ENCODE data around the gene PHKA2. TPM values are rescaled to one million over a fixed set of nuclear protein-coding genes. Genes with fewer than 3 reads are reported as not detected.

PHKA2 gene
- total RNA-seq, 2 donors from 2014 or later, result 29.4 to 33.2 TPM

Other genes with a start within 250 kb of the PHKA2 start
- not detected for gene ADGRG2, start 138.4 kb upstream of the PHKA2 start, total RNA-seq